H7 (cell line): Measurements from ENCODE around the gene CFAP20. TPM values are rescaled to one million over a fixed set of nuclear protein-coding genes. Genes with fewer than 3 reads are reported as not detected.
"Not testable (repeated sequence)": the region's sequence is repeated elsewhere in the genome, so short reads cannot be mapped to it uniquely, and the experiment has no call there.

ENCODE experiments used
- DNase-seq: peaks from one replicate; pipeline ENCODE4 v3.0.0; 2012
- H3K27me3 ChIP-seq: 2 replicates; pipeline ENCODE4 v1.6.0; 2011; ENCODE audit warnings: mild to moderate bottlenecking, low read length; ENCODE audit not compliant: control insufficient read depth, insufficient read depth
- H3K36me3 ChIP-seq: replicated peaks from 2 replicates; pipeline ENCODE4 v1.5.1; 2011; ENCODE audit warnings: low read length; ENCODE audit not compliant: control insufficient read depth, insufficient read depth
- H3K4me3 ChIP-seq: 2 replicates; pipeline ENCODE4 v1.5.1; 2011; ENCODE audit warnings: low read depth, mild to moderate bottlenecking, control low read depth, low read length, moderate library complexity; ENCODE audit not compliant: insufficient read depth
- total RNA-seq: library from RNA; depleted of rRNA; stranded (reverse); fragments of >200 nt; shearing (Covaris generic); gene quantifications from 2 replicates; pipeline ENCODE4 v1.2.3, GENCODE V29; 2014; rRNA removed

Gene CFAP20
- total RNA-seq, 1 experiment from 2014 or later, result 67.0 TPM

DNA sequence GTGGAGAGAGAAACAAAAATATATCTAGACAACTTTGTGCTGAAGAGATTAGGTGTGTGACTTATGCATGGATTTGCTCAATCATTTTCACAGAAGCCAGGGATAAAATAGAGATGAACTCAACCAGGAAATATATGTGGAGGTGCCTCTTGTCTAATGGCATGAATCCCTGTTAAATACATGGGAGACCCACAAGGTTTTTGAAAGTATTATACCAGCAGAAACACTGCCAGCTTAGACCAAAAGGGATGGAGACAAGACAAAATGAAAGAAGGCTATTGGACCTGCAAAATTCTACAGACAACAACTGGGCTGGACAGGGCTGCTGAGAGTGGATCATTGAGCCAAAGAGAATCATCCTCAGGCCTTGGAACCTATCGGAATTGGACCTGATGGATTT lies 52.7 kb downstream of the CFAP20 start:
- Histone ChIP-seq H3K4me3 (no peak overlapping the region), H3K36me3 (no peaks in the 10 kb centered on the region), H3K27me3 (no peaks in the 10 kb centered on the region)
- DNase-seq, result no peak

DNA sequence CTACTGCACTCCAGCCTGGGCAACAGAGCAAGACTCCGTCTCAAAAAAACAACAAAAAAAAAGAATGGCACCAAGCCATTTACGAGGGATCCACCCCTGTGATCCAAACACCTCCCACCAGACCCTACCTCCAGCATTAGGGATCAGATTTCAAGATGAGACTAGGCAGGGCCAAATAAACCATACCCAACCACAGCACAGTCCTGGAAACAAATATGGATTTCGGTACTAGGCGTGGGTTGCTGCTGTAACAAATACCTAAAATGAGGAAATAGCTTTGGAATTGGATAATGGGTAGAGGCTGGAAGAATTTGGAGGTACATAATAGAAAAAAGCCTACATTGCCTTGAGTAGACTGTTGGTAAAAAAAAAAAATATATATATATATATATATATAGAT lies 54.5 kb downstream of the CFAP20 start:
- H3K27me3 ChIP-seq, result no peaks in the 10 kb centered on the region
- H3K4me3 ChIP-seq, result no peak overlapping the region
- no peak for DNase-seq
- H3K36me3 ChIP-seq, result no peaks in the 10 kb centered on the region

DNA sequence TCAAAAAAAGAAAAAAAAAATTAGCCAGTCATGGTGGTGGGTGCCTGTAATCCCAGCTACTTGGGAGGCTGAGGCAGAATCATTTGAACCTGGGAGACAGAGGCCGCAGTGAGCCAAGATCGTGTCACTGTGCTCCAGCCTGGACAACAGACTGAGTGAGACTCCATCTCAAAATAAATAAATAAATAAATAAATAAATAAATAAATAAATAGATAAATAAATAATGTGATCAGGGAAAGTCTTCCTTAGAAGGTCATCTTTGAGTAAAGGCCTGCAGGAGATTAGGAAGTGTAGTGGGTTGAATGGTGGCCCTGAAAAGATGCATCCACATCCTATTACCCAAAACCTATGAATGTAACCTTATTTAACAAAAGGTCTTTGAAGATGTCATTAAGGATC lies 56.1 kb downstream of the CFAP20 start:
- not testable (repeated sequence) for H3K27me3 ChIP-seq, H3K4me3 ChIP-seq, H3K36me3 ChIP-seq, DNase-seq

DNA sequence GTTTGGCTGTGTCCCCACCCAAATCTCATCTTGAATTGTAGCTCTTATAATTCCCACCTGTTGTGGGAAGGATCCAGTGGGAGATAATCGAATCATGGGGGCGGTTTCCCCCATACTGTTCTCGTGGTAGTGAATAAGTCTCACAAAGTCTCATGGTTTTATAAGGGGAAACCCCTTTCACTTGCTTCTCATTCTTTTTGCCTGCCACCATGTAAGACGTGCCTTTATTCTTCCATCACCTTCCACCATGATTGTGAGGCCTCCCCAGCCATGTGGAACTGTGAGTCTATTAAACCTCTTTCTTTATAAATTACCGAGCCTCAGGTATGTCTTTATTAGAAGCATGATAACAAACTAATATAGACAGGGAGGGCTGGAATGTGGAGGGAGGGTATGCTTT lies 57.0 kb downstream of the CFAP20 start:
- not testable (repeated sequence) for H3K36me3 ChIP-seq, H3K4me3 ChIP-seq, DNase-seq, H3K27me3 ChIP-seq

DNA sequence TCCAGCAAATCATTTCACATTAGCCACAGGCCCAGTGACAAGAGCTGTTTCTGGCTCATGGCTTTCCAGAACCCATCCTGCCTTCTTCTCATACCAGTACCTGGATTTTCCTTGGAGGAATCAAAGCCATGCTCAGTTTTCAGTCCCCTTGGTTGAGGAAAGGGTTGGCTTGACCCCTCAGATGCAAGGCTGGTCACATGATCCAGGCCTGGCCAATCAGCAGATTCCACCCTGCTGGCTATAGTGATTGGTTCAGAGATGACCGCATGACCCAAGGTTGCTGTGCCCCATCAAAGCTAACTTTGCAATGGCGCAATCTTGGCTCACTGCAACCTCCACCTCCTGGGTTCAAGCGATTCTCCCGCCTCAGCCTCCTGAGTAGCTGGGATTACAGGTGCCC lies 58.6 kb downstream of the CFAP20 start:
- Histone ChIP-seq H3K4me3 (no peak overlapping the region), H3K36me3 (no peaks in the 10 kb centered on the region), H3K27me3 (no peaks in the 10 kb centered on the region)
- no peak for DNase-seq

Other genes starting within 250 kb of the CFAP20 start
- gene CNGB1, start 158.3 kb downstream of the CFAP20 start, total RNA-seq, result not detected in 2 replicates
- gene ZNF319, start 128.7 kb downstream of the CFAP20 start, total RNA-seq, result 3.1 and 3.4 TPM in 2 replicates
- 20.0 and 23.9 TPM in 2 replicates for gene USB1, start 128.0 kb downstream of the CFAP20 start, total RNA-seq
- gene MMP15, start 103.6 kb downstream of the CFAP20 start, total RNA-seq, result 58.2 and 60.7 TPM in 2 replicates
- gene CSNK2A2, start 68.7 kb upstream of the CFAP20 start, total RNA-seq, result 25.7 and 37.2 TPM in 2 replicates
- not detected in 2 replicates for gene PRSS54, start 165.6 kb upstream of the CFAP20 start, total RNA-seq